GM21723 (cell line): Measurements from ENCODE around the gene TLL2.

ENCODE experiments used
- ATAC-seq: cut with Tn5 transposase; IDR thresholded peaks from one replicate; pipeline ENCODE4 v1.9.1; 2021; ENCODE audit warnings: mild to moderate bottlenecking, moderate library complexity; ENCODE audit not compliant: unreplicated experiment

The TLL2 gene

DNA sequence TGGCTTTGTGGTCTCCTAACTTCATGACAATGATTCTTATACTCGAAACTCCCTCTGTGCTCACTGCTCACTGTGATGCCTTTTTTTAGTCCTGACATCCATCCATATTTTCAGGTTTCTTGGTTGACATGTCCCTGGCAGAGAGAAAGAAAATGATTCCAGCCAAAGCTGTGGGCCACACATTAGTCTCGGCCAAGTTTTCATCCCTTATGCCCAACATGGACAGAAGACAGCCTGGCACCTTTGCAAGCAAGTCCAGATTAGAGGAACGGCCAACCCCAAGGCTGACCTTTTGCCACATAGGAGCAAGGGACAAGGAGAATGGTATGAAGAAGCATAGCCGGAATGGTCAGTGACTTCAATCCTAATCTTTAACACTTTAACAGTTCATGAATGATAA, 146.3 kb downstream of the TLL2 start:
- no peak for ATAC-seq

DNA sequence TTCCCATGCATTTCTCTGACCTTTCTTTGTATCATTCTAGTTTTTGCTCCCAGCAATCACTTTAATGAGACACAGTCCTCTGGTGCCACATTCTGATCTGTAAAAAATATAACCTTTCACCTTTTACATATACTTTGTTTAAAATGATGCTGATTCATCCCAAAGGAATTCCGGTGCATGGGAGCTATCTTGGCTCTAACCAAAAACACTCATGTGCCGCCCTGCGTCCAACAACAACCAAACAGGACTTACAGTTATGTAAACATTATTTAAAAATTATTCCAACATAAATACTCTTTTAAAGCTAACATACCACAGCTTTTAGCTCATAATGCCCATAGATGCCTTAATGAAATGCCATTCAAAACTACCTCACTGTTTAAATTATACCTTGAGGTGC, 147.2 kb downstream of the TLL2 start:
- ATAC-seq: no peak

DNA sequence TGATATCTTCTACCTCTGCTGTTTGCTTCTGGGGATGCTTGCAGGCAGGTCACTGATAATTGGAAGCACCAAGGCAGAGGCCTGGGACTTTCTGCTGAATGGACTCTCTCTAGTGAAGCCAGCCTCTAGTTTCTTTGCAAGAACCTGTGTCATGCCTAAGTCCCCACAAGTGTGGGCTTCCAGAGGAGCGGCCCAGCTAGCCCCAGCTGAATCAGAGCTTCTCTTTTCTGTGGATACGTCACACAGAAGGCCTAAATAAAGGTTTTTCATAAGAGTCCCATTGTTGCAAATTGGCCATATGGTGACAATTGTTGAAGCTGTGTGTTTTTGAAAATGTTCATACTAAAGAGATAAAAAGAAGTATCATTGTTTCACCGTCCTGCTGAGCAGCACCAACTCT, 148.2 kb downstream of the TLL2 start:
- ATAC-seq: no peak

DNA sequence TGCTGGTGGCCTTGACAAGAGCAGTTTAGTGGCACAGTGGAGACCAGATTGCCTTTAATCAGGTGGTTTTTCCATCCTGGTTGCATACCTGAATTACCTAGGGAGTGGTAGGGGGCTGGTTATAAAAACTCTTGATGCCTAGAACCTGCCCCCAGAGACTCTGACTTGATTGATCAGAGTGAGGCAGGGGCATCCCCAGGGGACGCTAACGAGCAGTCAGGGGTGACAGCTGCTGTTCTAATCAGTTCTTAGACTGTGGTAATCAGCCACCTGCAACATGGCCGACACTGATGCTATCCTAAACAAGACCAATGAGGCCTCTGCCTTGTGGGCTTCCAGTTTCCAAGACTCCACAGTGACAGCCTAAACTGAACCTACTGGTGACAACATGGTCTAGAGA, 153.0 kb downstream of the TLL2 start:
- no peak for ATAC-seq

DNA sequence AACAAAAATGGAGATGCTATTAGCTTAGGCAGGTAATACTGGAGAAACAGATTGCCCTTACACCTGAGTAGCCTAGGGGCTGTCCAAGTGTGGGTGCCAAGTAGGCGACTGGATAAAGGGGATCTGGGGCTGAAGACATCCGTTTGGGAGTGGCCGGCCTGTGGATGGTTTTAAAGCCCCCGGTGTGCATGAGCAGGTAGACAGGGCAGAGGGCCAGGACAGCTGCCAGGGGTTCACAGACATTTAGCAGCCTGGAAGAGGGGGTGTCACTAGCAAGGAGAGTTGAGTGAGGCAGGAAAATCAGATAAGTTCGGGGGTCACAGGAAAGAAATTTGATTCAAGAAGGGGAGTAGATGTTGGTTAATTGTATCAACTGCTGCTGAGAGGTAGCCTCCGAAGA, 153.4 kb downstream of the TLL2 start:
- ATAC-seq: no peak

DNA sequence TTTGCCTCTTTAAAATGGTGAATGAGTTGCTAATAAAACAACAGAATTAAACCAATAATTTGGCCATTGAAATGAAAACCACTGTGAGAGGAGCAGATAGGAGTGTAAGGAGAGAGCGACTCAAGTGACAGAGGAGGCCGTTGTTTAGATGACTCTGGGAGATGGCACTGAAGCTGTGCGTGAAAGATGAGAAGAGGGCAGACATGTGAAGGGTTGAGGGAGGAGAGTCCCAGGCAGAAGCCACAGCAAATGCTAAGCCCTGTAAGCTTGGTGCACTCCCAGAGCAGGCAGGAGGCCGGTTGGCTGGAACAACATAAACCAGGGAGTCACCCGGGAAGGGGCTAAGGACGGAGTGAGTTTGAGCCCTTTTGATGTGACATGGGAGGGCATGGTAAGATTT, 154.1 kb downstream of the TLL2 start:
- no peak for ATAC-seq

DNA sequence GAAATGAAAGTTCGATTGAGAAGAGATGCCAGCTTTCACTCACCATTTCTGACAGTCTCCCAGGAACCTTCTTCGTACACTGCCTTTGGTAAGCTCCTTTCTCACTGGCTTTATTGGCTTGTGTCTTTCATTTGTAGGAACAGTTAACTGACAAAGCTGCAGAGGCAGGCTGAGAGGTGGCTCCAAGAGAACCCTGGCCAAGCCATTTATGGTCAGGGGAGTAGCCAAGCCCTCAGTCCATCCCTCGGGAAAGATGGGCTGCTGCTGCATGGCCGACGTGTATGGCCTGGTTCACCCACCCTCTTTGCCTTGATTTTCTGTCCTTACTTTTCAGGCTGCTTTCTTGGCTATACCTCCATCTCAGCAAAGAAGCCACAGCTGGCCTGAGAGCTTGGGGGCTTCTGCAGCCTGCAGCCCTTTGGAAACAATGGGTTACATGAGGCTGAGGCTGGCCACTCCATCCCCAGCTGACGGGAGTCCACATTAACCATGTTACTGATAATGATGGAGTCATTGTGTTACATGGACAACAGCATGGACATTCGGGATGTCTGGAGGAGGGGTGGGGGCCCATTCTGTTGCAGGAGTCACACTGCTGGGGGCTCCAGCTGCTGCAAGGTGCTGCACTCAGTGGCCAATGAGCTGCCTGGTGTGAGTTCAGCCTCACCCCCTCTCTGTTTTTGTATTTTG, 154.7 kb downstream of the TLL2 start, which contains the start of gene OPALIN:
Gene OPALIN (minus strand): TSS at position 152 of the 690 bp plus-strand sequence. CDS start 106 bp downstream, at position 46.
- no peak for ATAC-seq

DNA sequence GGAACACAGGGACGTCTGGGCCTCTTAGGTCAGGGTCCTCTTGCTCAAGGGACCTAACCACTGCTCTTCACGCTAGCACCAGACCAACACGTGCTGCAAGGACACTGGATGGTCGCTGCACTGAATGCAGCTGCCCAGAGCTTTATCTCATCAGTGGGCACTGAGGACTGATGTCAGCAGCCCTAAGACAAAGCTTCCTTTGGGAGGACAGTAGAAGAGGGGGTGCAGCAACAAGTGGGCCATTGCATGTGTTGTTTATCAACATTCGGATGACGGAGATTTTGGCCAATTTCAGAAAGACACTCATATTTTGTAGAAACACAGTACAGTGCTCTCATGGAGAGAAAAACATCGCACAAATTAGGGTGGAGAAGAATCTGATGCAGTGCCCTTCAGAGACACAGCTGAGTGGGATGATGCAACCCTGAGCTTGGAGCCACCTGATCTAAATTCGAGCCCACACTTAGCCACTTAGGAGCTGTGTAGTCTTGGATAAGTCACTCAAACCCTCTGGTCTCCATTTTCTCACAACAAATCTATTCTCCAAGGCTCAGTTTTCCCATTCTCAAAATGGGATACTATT, 156.6 kb downstream of the TLL2 start:
- ATAC-seq: no peak

DNA sequence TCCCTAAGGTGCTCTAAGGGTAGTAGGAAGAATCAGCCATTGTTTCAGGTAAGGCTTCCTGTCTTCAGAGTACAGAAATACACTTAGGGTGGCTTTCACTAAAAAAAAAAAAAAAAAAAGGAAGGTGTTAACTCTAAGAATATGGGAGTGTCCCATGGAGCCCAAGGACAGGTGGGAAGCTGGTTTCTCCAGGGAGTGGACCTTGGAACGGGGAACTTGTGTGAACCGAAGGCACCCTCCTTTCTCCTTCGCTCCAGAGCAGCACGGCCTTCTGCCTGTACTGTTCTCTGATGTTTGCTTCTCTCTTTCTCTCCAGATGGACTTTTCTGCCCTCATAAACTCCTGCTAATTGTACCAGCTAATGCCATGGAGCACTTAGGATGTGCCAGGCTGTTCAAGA, 161.1 kb downstream of the TLL2 start:
- no peak for ATAC-seq

DNA sequence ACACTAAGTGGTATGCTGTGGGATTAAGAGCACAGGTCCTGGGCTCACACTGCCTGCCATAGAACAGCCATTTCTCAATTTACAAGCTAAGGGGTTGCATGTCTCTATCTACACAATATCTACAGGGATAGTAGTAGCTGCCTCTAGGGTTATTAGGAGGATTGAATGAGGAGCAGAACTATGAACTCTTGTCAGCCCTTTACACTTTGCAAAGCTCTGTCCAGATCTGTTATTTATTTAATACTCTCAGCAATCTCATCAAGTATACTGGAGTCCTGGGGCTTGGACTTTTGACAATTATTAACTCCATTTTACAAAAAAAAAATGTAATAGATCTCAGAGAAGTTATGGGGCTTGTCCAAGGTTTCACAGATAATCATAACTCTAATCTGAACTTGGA, 161.7 kb downstream of the TLL2 start:
- no peak for ATAC-seq

DNA sequence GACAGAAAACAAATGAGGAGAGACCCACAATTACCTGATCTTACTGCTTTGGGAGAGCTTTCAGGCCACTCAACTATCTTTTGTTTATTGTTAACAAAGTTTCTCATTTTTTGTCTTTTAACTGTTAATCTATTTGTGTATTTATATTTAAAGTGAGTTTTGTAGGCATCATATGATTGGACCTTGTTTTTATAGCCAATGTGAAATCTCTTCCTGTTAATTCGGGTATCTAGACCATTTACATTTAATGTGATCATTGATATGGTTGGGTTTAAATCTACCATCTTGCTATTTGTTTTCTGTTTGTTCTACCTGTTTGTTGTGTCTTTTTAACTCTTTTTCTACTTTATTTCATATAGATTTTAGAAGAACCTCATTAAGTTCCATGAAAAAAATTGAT, 167.4 kb downstream of the TLL2 start:
- no peak for ATAC-seq

DNA sequence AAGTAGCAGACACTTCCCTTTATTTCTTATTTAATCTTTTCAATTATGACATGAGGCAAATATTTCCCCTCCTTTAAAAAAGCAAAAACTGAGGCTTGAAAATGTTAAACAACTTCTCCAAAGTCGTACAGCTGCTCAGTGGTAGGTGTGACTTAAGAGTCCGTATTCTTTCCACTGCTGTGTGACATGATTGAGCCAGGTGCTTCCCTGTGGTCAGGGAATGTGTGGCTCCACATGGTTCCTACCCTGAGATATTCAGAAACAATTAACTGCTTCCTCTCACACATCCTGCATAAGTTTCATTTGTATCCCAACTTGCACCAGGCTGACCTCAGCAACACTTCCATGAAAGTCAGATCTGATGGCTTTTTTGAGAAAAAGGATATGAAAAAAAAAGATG, 168.5 kb downstream of the TLL2 start:
- ATAC-seq: no peak

DNA sequence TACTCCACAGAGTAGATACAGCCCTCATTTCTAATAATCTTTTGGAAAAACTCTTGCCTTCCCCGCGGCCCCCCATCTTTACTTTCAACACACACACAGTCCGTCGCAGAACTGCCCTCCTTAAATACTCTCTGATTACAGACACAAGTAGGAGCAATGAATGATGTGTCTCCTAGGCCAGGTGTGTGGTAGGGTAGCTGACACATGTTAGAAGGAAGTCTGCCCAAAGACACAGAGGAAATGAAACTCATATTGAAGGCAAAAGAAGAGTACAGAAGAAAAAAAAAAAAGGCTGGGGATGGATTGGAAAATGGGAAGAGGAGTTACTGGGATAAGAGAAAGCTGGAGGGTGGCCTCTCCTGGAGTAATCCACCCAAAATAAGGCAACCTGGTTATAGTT, 169.5 kb downstream of the TLL2 start:
- no peak for ATAC-seq

DNA sequence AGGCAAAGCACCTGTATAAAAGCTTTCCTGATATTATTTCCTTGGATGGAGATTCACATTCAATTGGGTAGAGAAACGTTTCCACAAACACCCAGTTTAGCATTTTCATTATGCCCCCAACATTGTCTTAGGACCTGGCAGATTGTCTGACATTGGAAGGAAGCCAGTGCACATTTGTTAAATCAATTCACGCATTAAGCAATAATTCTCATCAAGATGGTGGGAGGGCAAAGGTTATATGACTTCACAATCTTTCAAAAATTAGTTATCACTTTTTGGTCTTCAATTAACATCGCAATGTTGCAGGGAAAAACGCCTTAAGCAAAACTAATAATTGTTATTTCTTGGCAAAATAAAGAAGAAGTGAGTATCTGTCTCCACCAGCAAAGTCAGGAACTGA, 171.3 kb downstream of the TLL2 start:
- ATAC-seq: no peak

DNA sequence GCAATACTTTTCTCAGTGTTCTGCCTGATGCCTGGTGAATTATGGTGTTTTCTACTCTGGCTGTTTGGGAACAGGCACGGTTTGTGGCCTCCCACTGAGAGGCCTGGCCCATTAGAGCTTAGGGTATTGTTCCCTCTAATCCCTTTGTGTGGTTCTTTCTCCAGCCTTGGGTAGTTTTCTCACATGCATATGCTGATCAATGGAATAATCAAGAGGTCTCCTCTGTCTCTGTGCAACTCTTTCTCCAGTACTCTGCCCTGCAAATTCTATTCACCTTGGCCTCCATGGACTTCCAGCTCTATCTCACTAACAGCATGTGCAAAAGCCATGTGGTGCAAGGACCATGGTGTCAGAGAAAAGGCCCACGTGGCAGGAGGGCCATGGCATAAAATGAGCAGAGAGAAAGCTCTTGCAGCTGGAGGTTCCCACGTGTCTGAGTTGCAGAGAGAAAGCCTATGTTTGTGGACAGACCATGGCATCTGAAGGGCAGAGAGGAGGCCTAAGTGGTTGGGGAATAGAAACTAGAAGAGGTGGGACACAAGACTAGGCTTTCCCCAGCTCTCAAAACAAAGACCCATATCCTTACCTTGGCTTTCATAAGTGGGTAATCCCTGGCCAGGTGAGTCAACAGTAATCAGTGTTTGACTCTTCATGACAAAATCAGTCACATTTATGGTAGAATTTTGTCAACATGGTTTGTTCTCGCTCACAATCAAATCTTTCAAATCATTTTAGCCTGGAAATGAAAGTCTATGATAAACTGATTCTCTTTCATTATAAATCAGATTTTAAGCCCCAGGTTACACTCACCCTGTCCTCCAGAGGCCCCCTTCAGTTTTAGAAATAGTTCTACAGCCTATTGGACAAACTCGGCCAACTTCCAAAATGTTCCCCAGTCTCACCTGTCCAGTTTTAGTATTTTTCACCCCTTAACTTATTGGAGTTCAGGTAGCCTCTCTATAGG, 172.2 kb downstream of the TLL2 start:
- ATAC-seq: no peak

DNA sequence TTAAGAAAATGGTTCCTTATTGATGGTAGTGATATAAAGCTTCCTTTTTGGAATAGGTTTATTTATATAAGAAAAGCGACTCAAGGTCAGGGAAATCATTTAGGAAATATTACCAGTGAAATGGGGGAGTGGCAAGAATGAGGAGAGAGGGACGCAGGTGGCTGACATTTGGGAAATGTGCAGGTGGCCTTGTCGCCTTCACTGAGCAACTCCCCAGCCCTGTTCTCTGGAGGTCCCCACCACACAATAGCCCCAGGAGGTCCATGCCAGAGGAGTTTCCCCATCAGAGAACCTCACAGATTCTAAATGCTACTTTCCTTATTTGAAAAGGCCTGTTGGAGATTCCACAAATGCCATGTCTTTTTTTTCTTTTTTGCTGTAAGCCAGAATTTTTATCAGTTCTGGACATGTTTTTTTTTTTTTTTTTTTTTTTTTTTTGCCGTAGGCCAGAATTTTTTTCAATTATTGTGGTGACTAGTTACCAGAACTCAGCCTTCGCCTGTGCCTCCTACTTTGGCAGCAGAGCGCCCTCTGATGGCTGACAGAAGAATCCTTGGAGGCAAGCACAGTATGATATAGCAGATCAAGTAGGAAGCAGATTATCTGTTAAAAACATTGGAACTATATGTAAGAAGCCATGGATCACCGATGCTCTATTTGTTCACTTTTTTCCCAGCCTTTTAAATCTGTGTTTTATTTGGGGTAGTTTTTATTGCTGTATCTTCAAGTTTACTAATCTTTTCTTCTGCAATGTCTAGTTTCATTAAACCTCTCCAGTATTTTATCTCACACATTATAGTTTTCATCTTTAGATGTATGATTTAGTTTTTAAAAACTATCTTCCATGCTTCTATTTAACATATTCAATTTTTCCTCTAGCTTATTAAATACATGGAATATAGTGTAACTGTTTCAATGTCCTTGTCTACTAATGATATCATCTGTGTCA, 173.5 kb downstream of the TLL2 start:
- no peak for ATAC-seq

DNA sequence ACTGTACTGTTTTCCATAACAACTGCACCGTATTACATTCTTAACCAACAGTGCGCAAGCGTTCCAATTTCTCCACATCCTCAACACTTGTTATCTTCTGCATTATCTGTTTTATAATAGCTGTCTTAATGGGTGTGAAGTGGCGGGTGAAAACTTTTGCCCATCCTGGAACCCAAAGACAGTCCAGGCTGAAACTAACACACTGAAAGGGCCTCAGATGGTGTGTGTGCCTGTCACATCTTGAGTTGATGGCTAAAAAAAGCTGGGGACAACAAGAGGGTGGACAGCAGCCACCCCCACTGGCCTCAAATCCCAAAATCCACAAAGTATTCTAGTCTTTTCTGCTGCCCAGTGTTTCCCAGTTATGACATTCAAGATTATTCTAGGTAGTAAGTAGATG, 174.3 kb downstream of the TLL2 start:
- ATAC-seq: no peak

DNA sequence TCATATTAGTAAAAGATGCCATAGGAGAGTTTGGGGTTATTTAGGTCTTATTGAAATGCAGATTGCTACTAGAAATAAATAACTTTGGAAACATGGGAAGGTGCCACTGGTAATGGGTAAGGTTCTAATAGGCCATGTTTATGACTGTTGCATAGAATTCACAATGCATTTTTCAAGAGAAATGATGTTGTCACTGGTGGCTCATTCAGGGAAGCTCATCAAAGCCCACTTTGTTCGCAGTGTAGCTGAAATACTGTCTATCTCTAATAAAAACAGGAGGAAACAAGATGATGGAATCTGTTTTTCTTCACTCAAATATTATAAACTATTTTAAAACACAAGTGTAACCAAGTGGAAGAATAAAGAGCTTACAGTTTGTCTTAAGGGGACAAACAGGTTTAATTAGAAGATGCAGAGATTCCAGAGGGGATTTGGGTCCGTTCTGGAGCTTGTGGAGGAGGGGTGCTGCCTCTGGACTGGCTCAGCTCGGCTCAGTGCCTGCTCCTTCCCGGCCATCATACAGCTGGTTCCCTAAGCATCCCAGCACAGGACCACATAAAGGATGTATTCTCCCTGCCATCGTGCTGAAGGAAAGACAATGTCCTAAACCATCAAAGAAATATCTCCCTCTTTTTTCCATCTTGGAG, 175.3 kb downstream of the TLL2 start:
- ATAC-seq: no peak

DNA sequence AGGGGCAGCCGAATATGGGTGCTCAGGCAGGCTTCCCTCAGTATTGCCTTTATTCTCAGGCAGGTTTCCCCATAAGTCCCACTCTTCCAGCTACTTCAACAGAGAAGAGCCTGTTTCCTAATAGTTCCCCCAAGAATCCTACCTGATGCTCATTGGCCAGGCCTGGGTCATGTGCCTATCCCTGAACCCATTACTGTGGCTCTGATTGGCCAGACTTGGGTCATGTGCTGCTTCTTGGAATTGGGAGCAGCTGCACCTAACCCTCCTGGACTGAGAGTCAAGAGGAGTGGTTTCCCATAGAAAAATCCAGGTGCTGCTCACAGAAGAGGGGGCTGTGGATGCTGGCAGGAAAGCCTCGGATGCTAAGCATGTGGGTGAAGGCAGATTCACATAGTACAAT, 176.6 kb downstream of the TLL2 start:
- no peak for ATAC-seq
